Activated T-helper 1 cell treated with Interleukin-2 at 50 U/mL for 16 hours (primary cell): ENCODE results near the gene AMN.

Source experiments
- DNase-seq: peaks from one replicate; pipeline ENCODE4 v3.0.0-alpha.2; 2020; ENCODE audit warnings: low read depth

Gene AMN

GRCh38 chr14:102966681-102967505, 44.4 kb downstream of the AMN start:
- no peak for DNase-seq

GRCh38 chr14:102967506-102967795, 45.0 kb downstream of the AMN start:
- DNase-seq, result no peak

- DNase-seq, result no peak
Observed at GRCh38 chr14:102968306-102968705, 45.8 kb downstream of the AMN start.

GRCh38 chr14:102969060-102969791, 46.8 kb downstream of the AMN start:
- DNase-seq, result no peak

- DNase-seq, result no peak
Observed at GRCh38 chr14:102969901-102970300, 47.4 kb downstream of the AMN start.

- DNase-seq, result no peak
Observed at GRCh38 chr14:102970496-102970895, 48.0 kb downstream of the AMN start.

- DNase-seq, result no peak
Observed at GRCh38 chr14:102971314-102971713, 48.9 kb downstream of the AMN start.

GRCh38 chr14:102971836-102972606, 49.6 kb downstream of the AMN start:
- no peak for DNase-seq

GRCh38 chr14:102973706-102974285, 51.3 kb downstream of the AMN start:
- DNase-seq, result no peak

GRCh38 chr14:102975662-102976061, 53.2 kb downstream of the AMN start:
- DNase-seq, result no peak

GRCh38 chr14:102977475-102977874, 55.0 kb downstream of the AMN start:
- no peak for DNase-seq

GRCh38 chr14:102979406-102979805, 56.9 kb downstream of the AMN start:
- no peak for DNase-seq

GRCh38 chr14:102980409-102980810, 57.9 kb downstream of the AMN start:
- DNase-seq, result no peak
